Measurements from ENCODE around the gene TTLL13. TPM values are rescaled to one million over a fixed set of nuclear protein-coding genes. Genes with fewer than 3 reads are reported as not detected.

Gene TTLL13
- total and polyA plus RNA-seq, 2 of the 8 experiments (the other 6 are each of a cell fraction or from before 2014, with no cell fraction given): 0.03 TPM; not detected in 1

GRCh38 chr15:90219421-90220141 lies 29.8 kb upstream of the TTLL13 start:
- Histone ChIP-seq H3K9ac (replicated peaks in 1 of 4; ENCODE audit: extremely low read depth in 1 of 4, low read depth in 3 of 4, low read length in 3 of 4) (no peak overlapping the region), H4K8ac (ENCODE audit: extremely low read depth, insufficient read depth, low read length) (no peak overlapping the region), H2AFZ (ENCODE audit: low read length) (no peak overlapping the region), H2BK12ac (ENCODE audit: low read depth, low read length) (no peak overlapping the region), H3K4me2 (ENCODE audit: insufficient read depth in 1 of 2, low read depth in 2 of 2, low read length in 2 of 2) (no peak overlapping the region), H4K91ac (replicated peaks; ENCODE audit: insufficient read length, low read length) (no peak overlapping the region), H3K79me1 (ENCODE audit: low read depth, low read length) (no peaks in the 10 kb centered on the region; the same call in 1 of the 2 replicates), H3K27me3 (replicated peaks in 1 of 4; ENCODE audit: control insufficient read depth in 3 of 4, extremely low read depth in 1 of 4, insufficient read depth in 3 of 4, low read length in 3 of 4) (no peaks in the 10 kb centered on the region), H3K23ac (ENCODE audit: insufficient read length) (no peak overlapping the region), H4K5ac (ENCODE audit: insufficient read length, low read depth, low read length) (no peak overlapping the region), H2BK20ac (ENCODE audit: low read length) (0 out of 2 replicates have a peak overlapping the region, but pooled peaks have one; percentile 21), H2BK120ac (replicated peaks; ENCODE audit: low read depth, low read length) (no peak overlapping the region), H3K4me3 (ENCODE audit: extremely low read depth in 1 of 4, insufficient read depth in 2 of 4, low read depth in 3 of 4, low read length in 4 of 4) (no peak overlapping the region), H2AK5ac (ENCODE audit: low read depth, low read length) (no peak overlapping the region), H3K14ac (ENCODE audit: insufficient read length) (no peak overlapping the region), H4K20me1 (replicated peaks in 1 of 2; ENCODE audit: control insufficient read depth in 1 of 2, insufficient read depth in 2 of 2, low read length in 2 of 2) (peaks cover 3 to 5% of the 10 kb centered on the region in 2 experiments), H3K9me3 (ENCODE audit: insufficient read depth in 2 of 2, low read depth in 1 of 2, low read length in 1 of 2) (no peaks in the 10 kb centered on the region), H3K18ac (ENCODE audit: extremely low read depth, low read length) (peak overlapping the region; percentile 13; the same call in 1 of the 2 replicates), H3K36me3 (ENCODE audit: control insufficient read depth in 2 of 4, insufficient read depth in 4 of 4, low read length in 3 of 4) (peaks cover 8 to 20% (median 14%) of the 10 kb centered on the region in 4 experiments; a peak in 6 of 8 replicates), H3K4me1 (replicated peaks in 1 of 4; ENCODE audit: control insufficient read depth in 3 of 4, insufficient read depth in 4 of 4, low read length in 3 of 4) (peaks cover 0 to 2% (median under 1%) of the 10 kb centered on the region in 4 experiments; a peak in 2 of 7 replicates), H3K4ac (replicated peaks; ENCODE audit: insufficient read length, low read depth, low read length) (peak overlapping the region; percentile 33), H2BK15ac (ENCODE audit: low read length) (no peak overlapping the region), H3K79me2 (ENCODE audit: control insufficient read depth in 1 of 2, insufficient read depth in 2 of 2, low read length in 2 of 2) (peaks cover 0 to 7% of the 10 kb centered on the region in 2 experiments; a peak in 1 of 4 replicates), H3K56ac (replicated peaks; ENCODE audit: insufficient read length, low read depth, low read length) (no peak overlapping the region), H2BK5ac (ENCODE audit: low read depth, low read length) (no peak overlapping the region), H3K23me2 (ENCODE audit: low read depth, low read length) (no peaks in the 10 kb centered on the region), H3K27ac (ENCODE audit: low read depth, low read length) (no peak overlapping the region)
- 66% methylated on average over 17 of the region's 17 CpGs; no CpG with 5 or more reads in 1 of the 2 experiments for WGBS, 2 experiments (ENCODE audit: extremely low coverage in 1 of 2, insufficient coverage in 1 of 2, insufficient read length in 1 of 2, insufficient replicate concordance in 2 of 2, low coverage in 1 of 2, low lambda C conversion rate in 2 of 2, missing lambda C conversion rate in 1 of 2)
- POLR2A ChIA-PET (ENCODE audit: partially characterized antibody): interaction anchor here (2.8 kb wide), 1 partner anchor 11 kb away, joined by 10 read pairs; no protein-coding TSS in a partner anchor
- FAIRE-seq (no peak), DNase-seq (ENCODE audit: low read depth in 1 of 2, low spot score in 2 of 2) (peak in 1 of 2 experiments; percentile 88)
- CTCF ChIA-PET (ENCODE audit: partially characterized antibody): interaction anchor here (0.6 to 12.3 kb wide), 17 partner anchors 10 to 140 kb away, joined by 3 to 182 read pairs (median 4); partner anchors contain the start of genes CIB1, GDPGP1 and SEMA4B
- TF ChIP-seq SIN3A (conservative IDR thresholded peaks at IDR 0.05 in 1 of 2, IDR thresholded peaks at IDR 0.05 in 1 of 2; ENCODE audit: low read depth in 1 of 2, low read length in 2 of 2) (0 out of 4 replicates have a peak, but pooled peaks of 1 of the 2 experiments have one; percentile 37), KDM4A (IDR thresholded peaks at IDR 0.05; ENCODE audit: low read depth, low read length, severe bottlenecking) (no peak), TCF12 (IDR thresholded peaks at IDR 0.05; ENCODE audit: low read depth, low read length) (no peak), POLR2A (IDR thresholded peaks at IDR 0.05; ENCODE audit: control extremely low read depth in 1 of 2, low read depth in 2 of 2, low read length in 2 of 2) (0 out of 3 replicates have a peak, but pooled peaks of 1 of the 2 experiments have one; percentile 37), RAD21 (IDR thresholded peaks at IDR 0.05 in 1 of 2, conservative IDR thresholded peaks at IDR 0.05 in 1 of 2; ENCODE audit: low read depth in 2 of 2, low read length in 2 of 2) (peak; percentile 59 to 69), SUZ12 (IDR thresholded peaks at IDR 0.05; ENCODE audit: low read length) (no peak), SP2 (IDR thresholded peaks at IDR 0.05; ENCODE audit: low read length) (no peak), CTCF (IDR thresholded peaks at IDR 0.05; ENCODE audit: control extremely low read depth in 1 of 3, insufficient read depth in 1 of 3, low read depth in 1 of 3, low read length in 3 of 3) (peak; percentile 68 to 69 (median 69))
